Epithelial cell of esophagus (primary cell): ENCODE measurements around the gene MKRN2.

Experiments
- DNase-seq: peaks from one replicate; pipeline ENCODE4 v3.0.0; 2010; ENCODE audit warnings: low read depth
- H3K4me3 ChIP-seq: 2 replicates; pipeline ENCODE4 v1.5.1; 2011; ENCODE audit warnings: mild to moderate bottlenecking, low read length, control low read depth
- TF ChIP-seq, protein P1 (sequence below): IDR thresholded peaks from 2 replicates; pipeline ENCODE4 v1.5.1; 2011; ENCODE audit warnings: low read depth, mild to moderate bottlenecking, low read length, control low read depth, inconsistent platforms; ENCODE audit not compliant: insufficient read depth; ENCODE audit errors: missing control alignments

Gene MKRN2

GRCh38 chr3:12515631-12516030, 41.3 kb upstream of the MKRN2 start:
- no peak overlapping the region for H3K4me3 ChIP-seq
- TF ChIP-seq, protein P1, sequence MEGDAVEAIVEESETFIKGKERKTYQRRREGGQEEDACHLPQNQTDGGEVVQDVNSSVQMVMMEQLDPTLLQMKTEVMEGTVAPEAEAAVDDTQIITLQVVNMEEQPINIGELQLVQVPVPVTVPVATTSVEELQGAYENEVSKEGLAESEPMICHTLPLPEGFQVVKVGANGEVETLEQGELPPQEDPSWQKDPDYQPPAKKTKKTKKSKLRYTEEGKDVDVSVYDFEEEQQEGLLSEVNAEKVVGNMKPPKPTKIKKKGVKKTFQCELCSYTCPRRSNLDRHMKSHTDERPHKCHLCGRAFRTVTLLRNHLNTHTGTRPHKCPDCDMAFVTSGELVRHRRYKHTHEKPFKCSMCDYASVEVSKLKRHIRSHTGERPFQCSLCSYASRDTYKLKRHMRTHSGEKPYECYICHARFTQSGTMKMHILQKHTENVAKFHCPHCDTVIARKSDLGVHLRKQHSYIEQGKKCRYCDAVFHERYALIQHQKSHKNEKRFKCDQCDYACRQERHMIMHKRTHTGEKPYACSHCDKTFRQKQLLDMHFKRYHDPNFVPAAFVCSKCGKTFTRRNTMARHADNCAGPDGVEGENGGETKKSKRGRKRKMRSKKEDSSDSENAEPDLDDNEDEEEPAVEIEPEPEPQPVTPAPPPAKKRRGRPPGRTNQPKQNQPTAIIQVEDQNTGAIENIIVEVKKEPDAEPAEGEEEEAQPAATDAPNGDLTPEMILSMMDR, result no peak
- no peak for DNase-seq

- DNase-seq, result no peak
- H3K4me3 ChIP-seq, result no peak overlapping the region
- TF ChIP-seq, protein P1, result no peak
Observed at GRCh38 chr3:12516873-12517272, 40.0 kb upstream of the MKRN2 start.

GRCh38 chr3:12518261-12519028, 38.4 kb upstream of the MKRN2 start:
- H3K4me3 ChIP-seq, result no peak overlapping the region
- TF ChIP-seq, protein P1, result no peak

DNA sequence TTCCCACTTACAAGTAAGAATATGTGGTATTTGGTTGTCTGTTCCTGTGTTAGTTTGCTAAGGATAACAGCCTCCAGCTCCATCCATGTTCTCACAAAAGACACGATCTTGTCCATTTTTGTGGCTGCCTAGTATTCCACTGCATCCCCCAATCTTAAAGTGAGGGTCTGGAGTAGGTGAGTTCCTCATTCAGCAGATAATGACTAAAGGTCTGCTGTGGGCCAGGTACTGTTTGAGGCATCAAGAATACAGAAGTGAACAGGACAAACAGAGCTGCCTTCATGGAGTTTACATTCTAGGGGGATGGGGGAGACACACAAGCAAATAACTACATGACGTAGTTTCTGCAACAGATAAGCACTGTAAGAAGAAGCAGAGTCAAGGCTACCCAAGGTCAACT, 35.9 kb upstream of the MKRN2 start:
- DNase-seq, result no peak
- TF ChIP-seq, protein P1, result no peak
- no peak overlapping the region for H3K4me3 ChIP-seq

More at GRCh38 chr3:12518261-12519028, 38.4 kb upstream of the MKRN2 start:
- no peak for DNase-seq

- H3K4me3 ChIP-seq, result no peak overlapping the region
- DNase-seq, result no peak
Observed at GRCh38 chr3:12522721-12523120, 34.2 kb upstream of the MKRN2 start.

DNA sequence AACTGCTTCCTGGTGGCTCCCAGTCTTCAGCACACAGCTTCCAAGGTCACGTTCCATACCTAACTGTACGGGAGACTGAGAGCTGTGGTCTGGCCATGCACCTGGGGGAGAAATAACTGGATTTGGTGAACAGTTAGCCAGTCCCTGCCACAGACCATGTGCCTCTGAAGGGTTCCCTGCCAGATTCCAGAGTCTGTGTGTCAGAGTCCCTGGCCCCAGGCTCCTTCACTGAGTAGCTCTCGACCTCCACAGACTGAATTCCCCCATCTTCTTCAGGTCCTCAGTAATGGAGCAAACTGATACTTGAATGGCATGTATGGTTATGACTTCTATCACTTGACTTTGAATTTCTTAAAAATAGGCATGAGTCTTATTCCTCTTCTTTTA, 29.1 kb upstream of the MKRN2 start:
- H3K4me3 ChIP-seq, result no peak overlapping the region
- DNase-seq, result no peak
- TF ChIP-seq, protein P1, result no peak

More at GRCh38 chr3:12522721-12523120, 34.2 kb upstream of the MKRN2 start:
- TF ChIP-seq, protein P1, result no peak

DNA sequence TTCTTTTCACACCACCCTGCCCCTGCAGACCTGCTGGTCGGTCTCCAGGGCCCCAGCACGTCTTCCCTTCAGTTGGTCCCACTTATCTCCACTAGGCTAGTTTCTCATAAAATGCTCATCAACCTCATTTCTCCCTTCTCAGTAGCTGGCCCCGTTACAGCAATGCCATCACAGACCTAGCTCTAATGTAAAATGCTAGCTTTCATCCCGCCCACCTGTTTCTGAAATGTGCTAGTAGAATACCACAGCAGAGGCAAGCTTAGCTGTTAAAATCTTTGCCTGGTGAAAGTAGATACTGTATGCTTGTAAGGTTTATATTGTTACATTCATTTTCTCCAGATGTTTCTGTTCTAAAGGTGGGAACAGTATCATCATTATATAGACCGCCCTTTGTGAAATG, 24.7 kb upstream of the MKRN2 start:
- TF ChIP-seq, protein P1, result no peak
- no peak for DNase-seq
- no peak overlapping the region for H3K4me3 ChIP-seq
